Measurements from ENCODE around the gene VNN1.
"Not testable (repeated sequence)": the region's sequence is repeated elsewhere in the genome, so short reads cannot be mapped to it uniquely, and the experiment has no call there.

Gene VNN1

GRCh38 chr6:132685009-132685408, 28.8 kb downstream of the VNN1 start:
- H3K27ac ChIP-seq (ENCODE audit: extremely low read depth, low read depth, low read length): no peak overlapping the region
- no peaks in the 10 kb centered on the region for H3K36me3 ChIP-seq (ENCODE audit: control insufficient read depth in 2 of 2, insufficient read depth in 1 of 2, low read length in 2 of 2)
- no peaks in the 10 kb centered on the region for H3K4me1 ChIP-seq (ENCODE audit: control insufficient read depth, insufficient read depth, low read length)
- CTCF ChIA-PET: interaction anchor here (0.5 to 1.4 kb wide), 7 partner anchors 8 to 1589 kb away, joined by 3 to 5 read pairs (median 3); no protein-coding TSS in a partner anchor
- no peak overlapping the region for H3K4me3 ChIP-seq (ENCODE audit: low read depth, low read length)
- POLR2A ChIA-PET: no interaction called here
- no peak for TF ChIP-seq KLF8 (tag by site-specific recombination; IDR thresholded peaks at IDR 0.05)
- no peak for TF ChIP-seq ZBTB8A (tag by site-specific recombination; IDR thresholded peaks at IDR 0.05)
- no peaks in the 10 kb centered on the region for H3K9me3 ChIP-seq (ENCODE audit: control insufficient read depth, insufficient read depth, low read depth, low read length)

GRCh38 chr6:132684272-132684671, 29.6 kb downstream of the VNN1 start:
- Histone ChIP-seq H3K4me1 (ENCODE audit: control insufficient read depth, insufficient read depth, low read length) (no peaks in the 10 kb centered on the region), H3K9me3 (ENCODE audit: control insufficient read depth, insufficient read depth, low read depth, low read length) (no peaks in the 10 kb centered on the region), H3K4me3 (ENCODE audit: low read depth, low read length) (no peak overlapping the region), H3K36me3 (ENCODE audit: control insufficient read depth in 2 of 2, insufficient read depth in 1 of 2, low read length in 2 of 2) (no peaks in the 10 kb centered on the region), H3K27ac (ENCODE audit: extremely low read depth, low read depth, low read length) (no peak overlapping the region)
- TF ChIP-seq ZNF214 (tag by site-specific recombination; IDR thresholded peaks at IDR 0.05; ENCODE audit: borderline replicate concordance) (no peak), GLI2 (tag by site-specific recombination; IDR thresholded peaks at IDR 0.05; ENCODE audit: borderline replicate concordance, low read depth) (no peak), ZNF670 (tag by site-specific recombination; IDR thresholded peaks at IDR 0.05; ENCODE audit: low read depth) (no peak), ZNF580 (tag by site-specific recombination; IDR thresholded peaks at IDR 0.05) (no peak), ZNF677 (tag by site-specific recombination; IDR thresholded peaks at IDR 0.05) (no peak), HOXD13 (CRISPR knock-in tag; IDR thresholded peaks at IDR 0.05; ENCODE audit: borderline replicate concordance) (no peak), HOXC10 (CRISPR knock-in tag; IDR thresholded peaks at IDR 0.05) (no peak), ZNF202 (tag by site-specific recombination; IDR thresholded peaks at IDR 0.05; ENCODE audit: borderline replicate concordance) (no peak)
- POLR2A ChIA-PET: no interaction called here
- CTCF ChIA-PET: interaction anchor here (0.5 to 1.4 kb wide), 5 partner anchors 13 to 154 kb away, joined by 3 to 5 read pairs (median 3); no protein-coding TSS in a partner anchor

- Histone ChIP-seq H3K9me3 (ENCODE audit: control insufficient read depth, insufficient read depth, low read depth, low read length) (no peaks in the 10 kb centered on the region), H3K4me1 (ENCODE audit: control insufficient read depth, insufficient read depth, low read length) (no peaks in the 10 kb centered on the region), H3K27ac (ENCODE audit: extremely low read depth, low read depth, low read length) (no peak overlapping the region), H3K36me3 (ENCODE audit: control insufficient read depth in 2 of 2, insufficient read depth in 1 of 2, low read length in 2 of 2) (no peaks in the 10 kb centered on the region), H3K4me3 (ENCODE audit: low read depth, low read length) (no peak overlapping the region)
- CTCF ChIA-PET: interaction anchor here (0.6 kb wide), 1 partner anchor 68 kb away, joined by 3 read pairs; no protein-coding TSS in a partner anchor
- POLR2A ChIA-PET: no interaction called here
- TF ChIP-seq EGR2 (tag by site-specific recombination; IDR thresholded peaks at IDR 0.05; ENCODE audit: low read depth) (peak; percentile 43; the same call in 1 of the 2 replicates), ZNF501 (tag by site-specific recombination; IDR thresholded peaks at IDR 0.05) (no peak), IKZF3 (tag by site-specific recombination; IDR thresholded peaks at IDR 0.05) (no peak), GFI1B (tag by site-specific recombination; IDR thresholded peaks at IDR 0.05) (no peak), ZFHX2 (tag by site-specific recombination; conservative IDR thresholded peaks at IDR 0.05) (0 out of 2 replicates have a peak, but pooled peaks have one; percentile 22), ZNF146 (tag by site-specific recombination; IDR thresholded peaks at IDR 0.05) (no peak), MZF1 (tag by site-specific recombination; IDR thresholded peaks at IDR 0.05; ENCODE audit: borderline replicate concordance) (no peak)
These were observed 30.3 kb downstream of the VNN1 start for GRCh38 chr6:132683543-132683942.

GRCh38 chr6:132679094-132679493, 34.8 kb downstream of the VNN1 start:
- H3K36me3 ChIP-seq (ENCODE audit: control insufficient read depth in 2 of 2, insufficient read depth in 1 of 2, low read length in 2 of 2); H3K9me3 ChIP-seq (ENCODE audit: control insufficient read depth, insufficient read depth, low read depth, low read length); H3K4me3 ChIP-seq (ENCODE audit: low read depth, low read length); CTCF ChIA-PET; H3K4me1 ChIP-seq (ENCODE audit: control insufficient read depth, insufficient read depth, low read length); H3K27ac ChIP-seq (ENCODE audit: extremely low read depth, low read depth, low read length); POLR2A ChIA-PET: not testable (repeated sequence)

Measured in HEK293 (cell line).